Measurements from ENCODE around the gene PCDHA5.
"Not testable (repeated sequence)": the region's sequence is repeated elsewhere in the genome, so short reads cannot be mapped to it uniquely, and the experiment has no call there.

Gene PCDHA5

GRCh38 chr5:140821375-140822280 is at the start of gene PCDHA5:
Gene PCDHA5, plus strand, starts transcription at chr5:140821613.
- H3K4me2 ChIP-seq, result no peak within 1 kb of the TSS
- no peaks in the 10 kb centered on the region for H3K4me1 ChIP-seq (ENCODE audit: low read depth, poor library complexity, severe bottlenecking)
- H3K27ac ChIP-seq, result no peak within 1 kb of the TSS
- H3K79me2 ChIP-seq (ENCODE audit: insufficient read depth, low read depth), result no peaks in the 10 kb centered on the region
- H4K20me1 ChIP-seq (ENCODE audit: insufficient read depth), result no peaks in the 10 kb centered on the region
- H2AFZ ChIP-seq (ENCODE audit: low read depth), result no peak within 1 kb of the TSS
- no peak; the same call in 1 of the 2 replicates for TF ChIP-seq CTCF (conservative IDR thresholded peaks at IDR 0.05; ENCODE audit: low read depth, low read length)
- H3K36me3 ChIP-seq (ENCODE audit: insufficient read depth), result no peaks in the 10 kb centered on the region
- H3K4me3 ChIP-seq (IDR thresholded peaks at IDR 0.05; ENCODE audit: insufficient read depth, low read depth, low read length), result no peak within 1 kb of the TSS
- H3K9ac ChIP-seq, result no peak within 1 kb of the TSS
- no peaks in the 10 kb centered on the region for H3K27me3 ChIP-seq (ENCODE audit: insufficient read depth, low read depth)

GRCh38 chr5:140780512-140780911 is 40.9 kb upstream of the PCDHA5 start:
- H3K79me2 ChIP-seq (ENCODE audit: insufficient read depth, low read depth), result no peaks in the 10 kb centered on the region
- no peaks in the 10 kb centered on the region for H3K4me1 ChIP-seq (ENCODE audit: low read depth, poor library complexity, severe bottlenecking)
- H3K4me3 ChIP-seq (IDR thresholded peaks at IDR 0.05; ENCODE audit: insufficient read depth, low read depth, low read length), result no peak overlapping the region
- H3K36me3 ChIP-seq (ENCODE audit: insufficient read depth), result no peaks in the 10 kb centered on the region
- no peak overlapping the region for H3K27ac ChIP-seq
- H3K9ac ChIP-seq, result no peak overlapping the region
- no peaks in the 10 kb centered on the region for H3K27me3 ChIP-seq (ENCODE audit: insufficient read depth, low read depth)
- no peak overlapping the region for H2AFZ ChIP-seq (ENCODE audit: low read depth)
- H3K4me2 ChIP-seq, result no peak overlapping the region
- no peaks in the 10 kb centered on the region for H4K20me1 ChIP-seq (ENCODE audit: insufficient read depth)
- no peak for TF ChIP-seq CTCF (conservative IDR thresholded peaks at IDR 0.05; ENCODE audit: low read depth, low read length)

- Histone ChIP-seq H3K36me3 (ENCODE audit: insufficient read depth) (no peaks in the 10 kb centered on the region), H4K20me1 (ENCODE audit: insufficient read depth) (no peaks in the 10 kb centered on the region), H3K27ac (no peak within 1 kb of the TSS), H3K9ac (no peak within 1 kb of the TSS), H3K4me3 (IDR thresholded peaks at IDR 0.05; ENCODE audit: insufficient read depth, low read depth, low read length) (no peak within 1 kb of the TSS), H3K4me2 (no peak within 1 kb of the TSS), H3K27me3 (ENCODE audit: insufficient read depth, low read depth) (no peaks in the 10 kb centered on the region), H3K79me2 (ENCODE audit: insufficient read depth, low read depth) (no peaks in the 10 kb centered on the region), H3K4me1 (ENCODE audit: low read depth, poor library complexity, severe bottlenecking) (no peaks in the 10 kb centered on the region), H2AFZ (ENCODE audit: low read depth) (no peak within 1 kb of the TSS)
- no peak for TF ChIP-seq CTCF (conservative IDR thresholded peaks at IDR 0.05; ENCODE audit: low read depth, low read length)
Measured at GRCh38 chr5:140785905-140786686, 35.3 kb upstream of the PCDHA5 start, which contains the start of gene PCDHA1. Gene PCDHA1, plus strand, starts transcription at chr5:140786140.

GRCh38 chr5:140787422-140787821 is 34.0 kb upstream of the PCDHA5 start:
- not testable (repeated sequence) for H3K79me2 ChIP-seq (ENCODE audit: insufficient read depth, low read depth); H3K27ac ChIP-seq; H3K9ac ChIP-seq; H3K4me1 ChIP-seq (ENCODE audit: low read depth, poor library complexity, severe bottlenecking); H3K27me3 ChIP-seq (ENCODE audit: insufficient read depth, low read depth); H4K20me1 ChIP-seq (ENCODE audit: insufficient read depth); H3K4me3 ChIP-seq (IDR thresholded peaks at IDR 0.05; ENCODE audit: insufficient read depth, low read depth, low read length); H3K4me2 ChIP-seq; H2AFZ ChIP-seq (ENCODE audit: low read depth); H3K36me3 ChIP-seq (ENCODE audit: insufficient read depth)

- H3K4me2 ChIP-seq; H3K9ac ChIP-seq; H3K79me2 ChIP-seq (ENCODE audit: insufficient read depth, low read depth); H4K20me1 ChIP-seq (ENCODE audit: insufficient read depth); H3K4me3 ChIP-seq (IDR thresholded peaks at IDR 0.05; ENCODE audit: insufficient read depth, low read depth, low read length); H3K4me1 ChIP-seq (ENCODE audit: low read depth, poor library complexity, severe bottlenecking); H2AFZ ChIP-seq (ENCODE audit: low read depth); H3K27me3 ChIP-seq (ENCODE audit: insufficient read depth, low read depth); H3K27ac ChIP-seq; H3K36me3 ChIP-seq (ENCODE audit: insufficient read depth): not testable (repeated sequence)
Measured at GRCh38 chr5:140787849-140788504, 33.4 kb upstream of the PCDHA5 start.

Measured in KMS-11 (cell line).